ENCODE results near the gene CLEC10A. TPM values are rescaled to one million over a fixed set of nuclear protein-coding genes. Genes with fewer than 3 reads are reported as not detected.

CLEC10A gene
- polyA plus RNA-seq, 1 donor (not counting 4 experiments of a cell fraction or from before 2014, with no cell fraction given): not detected

DNA sequence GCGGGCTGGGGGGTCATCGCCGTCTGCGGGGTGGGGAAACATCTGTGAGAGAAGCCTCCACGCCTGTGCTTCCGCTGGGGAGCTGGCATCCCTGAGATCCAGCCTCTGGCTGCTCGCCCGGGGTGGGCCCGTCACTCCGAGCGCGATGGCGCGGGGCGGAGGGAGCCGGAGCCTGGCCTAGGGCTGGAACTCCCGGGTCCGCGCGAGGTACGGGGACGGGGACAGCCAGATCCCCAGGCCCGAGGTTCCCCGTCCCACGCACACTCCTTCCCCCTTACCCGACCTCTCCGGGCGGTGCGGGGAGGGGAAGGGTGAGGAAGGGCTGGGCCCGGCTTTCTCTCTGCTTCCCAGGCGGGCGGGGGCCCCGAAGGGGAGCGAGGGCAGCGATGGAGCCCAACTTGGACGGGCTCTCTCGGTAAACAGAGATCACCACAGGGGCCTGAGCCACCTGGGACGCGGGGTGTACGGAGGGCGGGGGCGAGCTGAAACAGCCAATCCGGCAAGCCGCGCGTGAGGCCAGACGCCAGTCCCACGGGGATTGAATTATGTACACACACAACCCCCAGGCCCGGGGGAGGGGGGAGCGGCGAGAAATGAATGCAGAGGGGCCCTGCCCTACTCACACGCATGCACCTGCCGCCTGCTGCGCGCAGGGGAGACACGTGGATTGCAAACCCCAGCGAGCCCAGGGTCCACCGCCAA lies 36.4 kb downstream of the CLEC10A start, which contains the start of gene SLC16A11:
Gene SLC16A11 (minus strand): TSS at position 596 of the 702 bp plus-strand sequence. CDS start 579 bp downstream, at position 17.
- Histone ChIP-seq H3K4me1 (ENCODE audit: control insufficient read depth, extremely low read depth, insufficient read depth, low read length) (peaks cover 31% of the 10 kb centered on the region), H3K9me3 (ENCODE audit: control insufficient read depth, low read depth, low read length) (no peaks in the 10 kb centered on the region), H2AFZ (ENCODE audit: control insufficient read depth, low read length) (peak within 1 kb of the TSS; percentile 43), H3K9ac (ENCODE audit: control insufficient read depth, extremely low read depth, insufficient read depth, low read length) (peak within 1 kb of the TSS; percentile 37), H3K36me3 (ENCODE audit: control insufficient read depth in 2 of 2, extremely low read depth in 1 of 2, insufficient read depth in 2 of 2, low read length in 2 of 2) (no peaks in the 10 kb centered on the region), H3K4me3 (ENCODE audit: control insufficient read depth in 2 of 3, extremely low read depth in 1 of 3, insufficient read depth in 2 of 3, low read depth in 1 of 3, low read length in 3 of 3) (peak within 1 kb of the TSS; percentile 21 to 46 (median 35)), H3K27me3 (ENCODE audit: control insufficient read depth, extremely low read depth, insufficient read depth, low read length) (peaks cover 21% of the 10 kb centered on the region), H3K27ac (ENCODE audit: control insufficient read depth, insufficient read depth, low read length) (no peak within 1 kb of the TSS), H4K20me1 (ENCODE audit: control insufficient read depth, extremely low read depth, insufficient read depth, low read length) (no peaks in the 10 kb centered on the region), H3K4me2 (ENCODE audit: control insufficient read depth, extremely low read depth, insufficient read depth, low read depth, low read length) (peak within 1 kb of the TSS; percentile 60), H3K9me1 (ENCODE audit: control insufficient read depth, extremely low read depth, insufficient read depth, low read length) (no peaks in the 10 kb centered on the region), H3K79me2 (ENCODE audit: control insufficient read depth, insufficient read depth, low read length) (no peaks in the 10 kb centered on the region)
- dilution Hi-C loops (cut with MboI; ENCODE audit: extremely low pct_ligation_motif_present, low sequenced_read_pairs): no loop called here
- DNase-seq (ENCODE audit: low read depth, low spot score) (no peak), FAIRE-seq (no peak)
- TF ChIP-seq, protein P1, sequence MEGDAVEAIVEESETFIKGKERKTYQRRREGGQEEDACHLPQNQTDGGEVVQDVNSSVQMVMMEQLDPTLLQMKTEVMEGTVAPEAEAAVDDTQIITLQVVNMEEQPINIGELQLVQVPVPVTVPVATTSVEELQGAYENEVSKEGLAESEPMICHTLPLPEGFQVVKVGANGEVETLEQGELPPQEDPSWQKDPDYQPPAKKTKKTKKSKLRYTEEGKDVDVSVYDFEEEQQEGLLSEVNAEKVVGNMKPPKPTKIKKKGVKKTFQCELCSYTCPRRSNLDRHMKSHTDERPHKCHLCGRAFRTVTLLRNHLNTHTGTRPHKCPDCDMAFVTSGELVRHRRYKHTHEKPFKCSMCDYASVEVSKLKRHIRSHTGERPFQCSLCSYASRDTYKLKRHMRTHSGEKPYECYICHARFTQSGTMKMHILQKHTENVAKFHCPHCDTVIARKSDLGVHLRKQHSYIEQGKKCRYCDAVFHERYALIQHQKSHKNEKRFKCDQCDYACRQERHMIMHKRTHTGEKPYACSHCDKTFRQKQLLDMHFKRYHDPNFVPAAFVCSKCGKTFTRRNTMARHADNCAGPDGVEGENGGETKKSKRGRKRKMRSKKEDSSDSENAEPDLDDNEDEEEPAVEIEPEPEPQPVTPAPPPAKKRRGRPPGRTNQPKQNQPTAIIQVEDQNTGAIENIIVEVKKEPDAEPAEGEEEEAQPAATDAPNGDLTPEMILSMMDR (optimal IDR thresholded peaks at IDR 0.05 in 1 of 3, IDR thresholded peaks at IDR 0.05 in 1 of 3, conservative IDR thresholded peaks at IDR 0.05 in 1 of 3; ENCODE audit: extremely low read depth in 1 of 3, insufficient read depth in 2 of 3, low read length in 3 of 3): no peak
- no peak for TF ChIP-seq EZH2 (IDR thresholded peaks at IDR 0.05; ENCODE audit: low read length)

DNA sequence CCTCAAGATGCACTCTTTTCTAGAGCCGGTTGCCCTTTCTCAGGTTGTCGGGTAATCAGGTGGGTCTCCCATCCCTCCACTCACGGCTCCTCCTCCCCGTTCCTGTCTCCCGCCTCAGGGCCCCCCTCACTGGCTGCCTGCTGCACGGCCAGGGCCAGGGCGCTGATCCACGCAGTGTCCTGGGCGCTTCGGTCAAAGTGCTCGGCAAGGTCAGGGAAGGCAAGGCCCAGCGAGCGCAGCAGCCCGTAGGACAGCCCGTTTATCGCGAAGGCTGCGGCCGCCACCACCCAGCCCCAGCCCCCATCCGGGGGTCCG lies 36.9 kb downstream of the CLEC10A start:
- Histone ChIP-seq H2AFZ (ENCODE audit: control insufficient read depth, low read length) (peak overlapping the region; percentile 43), H3K9ac (ENCODE audit: control insufficient read depth, extremely low read depth, insufficient read depth, low read length) (peak overlapping the region; percentile 37)

More for the DNA sequence above, 36.9 kb downstream of the CLEC10A start:
- Histone ChIP-seq H3K79me2 (ENCODE audit: control insufficient read depth, insufficient read depth, low read length) (peaks cover 4% of the 10 kb centered on the region), H4K20me1 (ENCODE audit: control insufficient read depth, extremely low read depth, insufficient read depth, low read length) (no peaks in the 10 kb centered on the region), H3K4me2 (ENCODE audit: control insufficient read depth, extremely low read depth, insufficient read depth, low read depth, low read length) (peak overlapping the region; percentile 60), H3K36me3 (ENCODE audit: control insufficient read depth in 2 of 2, extremely low read depth in 1 of 2, insufficient read depth in 2 of 2, low read length in 2 of 2) (no peaks in the 10 kb centered on the region), H3K4me3 (ENCODE audit: control insufficient read depth in 2 of 3, extremely low read depth in 1 of 3, insufficient read depth in 2 of 3, low read depth in 1 of 3, low read length in 3 of 3) (peak overlapping the region in 2 of 3 experiments; percentile 14 to 21), H3K9me3 (ENCODE audit: control insufficient read depth, low read depth, low read length) (no peaks in the 10 kb centered on the region), H3K4me1 (ENCODE audit: control insufficient read depth, extremely low read depth, insufficient read depth, low read length) (peaks cover 31% of the 10 kb centered on the region), H3K27ac (ENCODE audit: control insufficient read depth, insufficient read depth, low read length) (no peak overlapping the region), H3K27me3 (ENCODE audit: control insufficient read depth, extremely low read depth, insufficient read depth, low read length) (peaks cover 21% of the 10 kb centered on the region), H3K9me1 (ENCODE audit: control insufficient read depth, extremely low read depth, insufficient read depth, low read length) (peaks cover 2% of the 10 kb centered on the region)
- TF ChIP-seq, protein P1 (optimal IDR thresholded peaks at IDR 0.05 in 1 of 3, IDR thresholded peaks at IDR 0.05 in 1 of 3, conservative IDR thresholded peaks at IDR 0.05 in 1 of 3; ENCODE audit: extremely low read depth in 1 of 3, insufficient read depth in 2 of 3, low read length in 3 of 3): no peak
- peak; percentile 72 for TF ChIP-seq EZH2 (IDR thresholded peaks at IDR 0.05; ENCODE audit: low read length)
- FAIRE-seq (no peak), DNase-seq (ENCODE audit: low read depth, low spot score) (no peak)
- dilution Hi-C loops (cut with MboI; ENCODE audit: extremely low pct_ligation_motif_present, low sequenced_read_pairs): no loop called here
